ENCODE measurements around the gene RCOR2.
"Not testable (repeated sequence)": the region's sequence is repeated elsewhere in the genome, so short reads cannot be mapped to it uniquely, and the experiment has no call there.

GRCh38 chr11:63963895-63964294 is 46.9 kb upstream of the RCOR2 start:
- TF ChIP-seq POLR2A, POLR2AphosphoS5 (IDR thresholded peaks at IDR 0.05; ENCODE audit: low read depth, low read length): not testable (repeated sequence)

All from GM12892 (cell line).